Fibroblast of skin of right biceps (primary cell): ENCODE data around the gene ZRANB1.

Source experiments
- DNase-seq: peaks from one replicate; pipeline ENCODE4 v3.0.0-alpha.2; 2013

The ZRANB1 gene

GRCh38 chr10:124923684-124924083, 18.2 kb upstream of the ZRANB1 start:
- DNase-seq: no peak

DNA sequence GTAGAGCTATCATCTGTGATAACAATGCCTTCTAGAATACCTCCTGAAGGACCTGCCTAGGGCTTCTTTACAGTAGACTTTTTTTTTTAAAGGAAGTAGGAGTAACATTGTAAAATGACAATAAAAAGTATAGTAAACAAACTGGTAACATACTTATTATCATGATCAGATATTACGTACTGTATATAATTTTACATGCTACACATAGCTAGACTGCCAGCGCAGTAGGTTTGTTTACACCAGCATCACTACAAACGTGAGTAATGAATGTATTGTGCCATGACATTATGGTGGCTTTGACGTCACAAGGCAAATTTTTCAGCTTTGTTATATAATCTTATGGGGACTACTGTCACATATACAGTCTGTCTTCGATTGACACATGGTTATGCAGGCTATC, 15.4 kb upstream of the ZRANB1 start:
- DNase-seq: no peak

- no peak for DNase-seq
Measured at GRCh38 chr10:124928087-124928486, 13.8 kb upstream of the ZRANB1 start.

GRCh38 chr10:124928545-124928944, 13.4 kb upstream of the ZRANB1 start:
- DNase-seq: no peak

- DNase-seq: peak; percentile 42
Measured at GRCh38 chr10:124935946-124936345, 6.0 kb upstream of the ZRANB1 start.

GRCh38 chr10:124936813-124937212, 5.1 kb upstream of the ZRANB1 start:
- DNase-seq: no peak

DNA sequence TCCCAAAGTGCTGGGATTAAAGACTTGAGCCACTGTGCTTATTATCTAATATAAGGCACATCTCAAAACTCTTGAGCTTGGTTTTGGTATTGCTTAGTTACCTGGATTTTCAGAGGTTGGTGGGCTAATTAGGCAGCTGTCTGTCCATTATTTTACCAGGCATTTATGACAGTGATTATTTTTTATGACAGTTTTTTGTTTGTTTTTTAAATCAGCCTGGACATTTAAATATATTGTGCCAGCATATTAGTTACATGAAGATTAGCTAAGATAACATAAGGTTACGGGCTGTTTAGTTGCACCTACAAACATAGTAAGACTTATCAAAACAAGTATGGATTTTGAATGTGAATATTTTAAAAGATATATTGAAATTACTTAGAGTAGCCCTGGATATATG, 2.6 kb upstream of the ZRANB1 start:
- no peak for DNase-seq

DNA sequence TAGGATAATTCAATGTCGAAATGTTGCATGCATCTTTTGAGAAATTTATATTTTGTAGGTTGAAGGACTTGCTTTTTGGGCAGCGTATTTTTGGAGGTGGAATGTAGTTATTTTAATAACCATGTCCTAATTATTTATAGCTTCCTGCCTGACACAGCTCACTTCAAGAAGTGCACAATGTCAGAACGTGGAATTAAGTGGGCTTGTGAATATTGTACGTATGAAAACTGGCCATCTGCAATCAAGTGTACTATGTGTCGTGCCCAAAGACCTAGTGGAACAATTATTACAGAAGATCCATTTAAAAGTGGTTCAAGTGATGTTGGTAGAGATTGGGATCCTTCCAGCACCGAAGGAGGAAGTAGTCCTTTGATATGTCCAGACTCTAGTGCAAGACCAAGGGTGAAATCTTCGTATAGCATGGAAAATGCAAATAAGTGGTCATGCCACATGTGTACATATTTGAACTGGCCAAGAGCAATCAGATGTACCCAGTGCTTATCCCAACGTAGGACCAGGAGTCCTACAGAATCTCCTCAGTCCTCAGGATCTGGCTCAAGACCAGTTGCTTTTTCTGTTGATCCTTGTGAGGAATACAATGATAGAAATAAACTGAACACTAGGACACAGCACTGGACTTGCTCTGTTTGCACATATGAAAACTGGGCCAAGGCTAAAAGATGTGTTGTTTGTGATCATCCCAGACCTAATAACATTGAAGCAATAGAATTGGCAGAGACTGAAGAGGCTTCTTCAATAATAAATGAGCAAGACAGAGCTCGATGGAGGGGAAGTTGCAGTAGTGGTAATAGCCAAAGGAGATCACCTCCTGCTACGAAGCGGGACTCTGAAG, 620 bp downstream of the ZRANB1 start:
- no peak for DNase-seq

DNA sequence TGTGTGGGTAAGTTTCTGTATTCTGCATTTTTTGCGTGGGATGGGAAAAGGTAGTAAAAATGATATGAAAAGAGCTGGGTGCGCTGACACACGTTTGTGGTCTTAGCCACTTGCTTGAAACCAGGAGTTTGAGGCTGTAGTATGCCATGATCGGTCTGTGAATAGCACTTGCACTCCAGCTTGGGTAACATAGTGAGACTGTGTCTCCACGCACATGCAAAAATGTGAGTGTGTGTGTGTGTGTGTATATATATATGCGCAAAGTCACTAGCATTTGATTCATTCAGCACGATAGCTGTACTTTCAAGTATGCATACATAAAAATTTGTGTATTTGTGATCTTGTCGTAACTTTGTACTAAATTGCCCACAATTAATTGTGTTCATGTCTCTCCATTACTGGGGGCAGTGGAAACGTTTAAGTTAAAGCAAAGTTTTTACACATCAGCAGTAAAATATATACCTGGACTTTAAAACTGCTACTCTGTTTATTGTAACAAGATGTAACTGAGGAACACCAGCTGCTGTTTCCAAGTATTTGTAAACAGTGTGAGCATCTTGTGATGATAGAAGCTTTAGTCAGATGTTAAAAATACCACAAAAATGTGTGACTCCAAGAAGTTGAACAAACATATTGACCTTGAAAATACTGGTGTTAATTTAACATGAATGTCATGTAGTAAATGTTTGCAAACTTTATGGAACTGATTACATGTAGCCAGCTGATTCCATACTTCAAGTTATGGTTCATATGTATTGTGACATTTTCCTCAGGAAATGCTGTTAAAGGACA, 1.6 kb downstream of the ZRANB1 start:
- DNase-seq: peak; percentile 62

DNA sequence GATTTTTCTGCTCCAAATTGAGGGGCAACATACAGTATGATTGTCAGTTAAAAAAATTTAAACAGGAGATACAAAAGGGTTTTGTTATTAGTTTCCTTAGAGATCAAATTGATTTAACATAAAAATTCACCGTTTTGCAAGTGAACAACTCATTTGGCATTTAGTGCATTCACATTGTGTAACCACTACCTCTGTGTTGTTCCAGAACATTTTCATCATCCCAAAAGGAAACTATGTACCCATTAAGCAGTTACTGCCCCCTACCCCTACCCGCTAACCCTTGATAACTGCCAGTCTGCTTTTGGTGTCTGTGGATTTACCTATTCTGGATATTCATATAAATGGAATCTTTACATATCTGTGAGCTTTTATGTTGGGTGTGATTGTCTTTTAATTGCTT, 3.1 kb downstream of the ZRANB1 start:
- peak; percentile 40 for DNase-seq

- DNase-seq: no peak
Measured at GRCh38 chr10:124946945-124947344, 5.0 kb downstream of the ZRANB1 start.

GRCh38 chr10:124949543-124949942, 7.6 kb downstream of the ZRANB1 start:
- DNase-seq: no peak

DNA sequence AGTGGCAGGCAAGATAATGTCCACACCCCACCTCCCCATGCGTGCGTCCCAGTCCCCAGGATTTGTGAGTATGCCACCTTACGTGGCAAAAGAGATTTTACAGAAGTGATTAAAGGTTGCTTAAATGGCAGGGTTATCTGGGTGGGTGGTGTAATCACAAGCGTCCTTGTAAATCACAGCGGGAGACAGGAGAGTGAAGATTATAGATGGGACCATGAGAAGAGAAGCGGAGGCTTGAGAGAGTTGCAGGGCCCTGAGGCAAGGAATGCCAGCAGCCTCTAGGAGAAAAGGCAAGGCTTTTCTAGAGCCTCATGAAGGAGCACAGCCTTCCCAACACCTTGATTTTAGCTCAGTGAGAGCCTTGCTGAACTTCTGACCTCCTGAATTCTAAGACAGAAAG, 10.2 kb downstream of the ZRANB1 start:
- DNase-seq: no peak

GRCh38 chr10:124953421-124953820, 11.5 kb downstream of the ZRANB1 start:
- no peak for DNase-seq

DNA sequence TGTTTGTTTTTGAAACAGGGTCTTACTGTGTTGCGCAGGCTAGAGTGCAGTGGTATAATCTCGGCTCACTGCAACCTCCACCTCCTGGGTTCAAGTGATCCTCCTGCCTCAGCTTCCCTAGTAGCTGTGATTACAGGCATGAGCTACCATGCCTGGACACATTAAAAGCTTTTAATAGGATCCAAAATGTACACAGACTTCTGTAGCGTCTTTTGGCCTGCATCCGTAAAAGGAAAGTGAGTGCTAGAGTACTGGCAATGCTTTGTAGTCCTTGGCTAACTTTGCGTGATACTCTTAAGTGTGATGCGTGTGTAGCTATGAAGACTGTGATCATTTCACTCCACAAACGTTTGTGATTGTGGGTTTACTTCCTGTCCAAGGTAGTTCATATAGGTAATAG, 13.3 kb downstream of the ZRANB1 start:
- DNase-seq: no peak

- DNase-seq: no peak
Measured at GRCh38 chr10:124955868-124956267, 13.9 kb downstream of the ZRANB1 start.

DNA sequence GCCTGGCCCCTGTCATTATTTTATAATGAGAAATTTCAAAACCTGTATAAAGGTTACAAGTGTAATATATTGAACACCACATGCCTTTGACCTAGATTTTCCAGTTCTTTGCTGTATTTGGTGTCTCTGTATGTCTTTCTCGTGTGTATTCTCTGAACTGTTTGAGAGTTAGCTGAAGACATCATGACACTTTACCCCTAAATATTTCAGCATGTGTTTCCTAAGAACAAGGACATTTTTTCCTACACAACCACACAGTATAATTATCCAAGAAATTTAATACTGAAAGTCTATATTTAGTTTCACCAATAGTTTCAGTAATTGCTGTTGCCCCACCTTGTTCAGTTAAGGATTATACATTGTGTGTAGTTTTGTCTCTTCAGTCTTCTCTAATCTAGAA, 14.8 kb downstream of the ZRANB1 start:
- no peak for DNase-seq

GRCh38 chr10:124957404-124957947, 15.6 kb downstream of the ZRANB1 start:
- no peak for DNase-seq

- no peak for DNase-seq
Measured at GRCh38 chr10:124959564-124959963, 17.6 kb downstream of the ZRANB1 start.

GRCh38 chr10:124961248-124961570, 19.3 kb downstream of the ZRANB1 start:
- no peak for DNase-seq

- DNase-seq: peak; percentile 13
Measured at GRCh38 chr10:124962421-124962820, 20.5 kb downstream of the ZRANB1 start.

GRCh38 chr10:124963866-124964720, 22.2 kb downstream of the ZRANB1 start:
- DNase-seq: no peak

DNA sequence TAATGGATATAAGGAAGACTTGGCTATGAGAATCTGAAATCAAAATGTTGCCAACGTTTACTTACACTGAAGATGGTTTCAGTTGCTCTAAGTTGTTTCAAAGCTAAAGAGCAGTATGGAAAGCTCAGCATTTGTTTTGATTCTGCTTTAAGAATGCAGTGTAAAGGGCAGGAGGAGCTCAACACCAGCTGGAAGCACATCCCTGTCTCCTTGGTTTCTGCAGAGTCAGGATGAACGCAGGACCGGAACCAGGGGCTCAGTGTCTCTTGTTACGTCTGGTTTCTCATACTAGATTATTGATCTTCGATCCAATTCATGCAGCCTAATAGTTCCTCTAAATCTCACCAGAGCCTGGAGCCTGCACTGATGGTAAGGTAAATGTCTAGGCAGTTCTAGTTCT, 24.1 kb downstream of the ZRANB1 start:
- no peak for DNase-seq
